ENCODE results near the gene CNGB1. TPM values are rescaled to one million over a fixed set of nuclear protein-coding genes. Genes with fewer than 3 reads are reported as not detected.

Gene CNGB1
- total and polyA plus RNA-seq, 4 donors: under 0.01 TPM; not detected in 2

DNA sequence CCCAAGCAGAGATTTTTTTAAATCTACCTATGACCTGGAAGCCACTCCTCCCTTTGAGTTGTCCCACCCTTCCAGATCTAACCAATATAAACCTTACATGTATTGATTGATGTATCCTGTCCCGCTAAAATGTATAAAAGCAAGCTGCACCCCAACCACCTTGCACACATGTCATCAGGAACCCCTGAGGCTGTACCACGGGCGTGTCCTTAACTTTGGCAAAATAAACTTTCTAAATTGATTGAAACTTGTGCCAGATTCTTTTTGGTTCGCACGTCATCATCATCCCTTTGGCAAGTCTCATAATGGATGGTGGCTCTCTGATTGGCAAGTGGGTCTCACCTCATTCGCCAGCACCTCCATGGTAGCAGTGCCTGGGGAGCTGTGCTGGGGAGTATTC, 60.2 kb downstream of the CNGB1 start:
- H3K27ac ChIP-seq (ENCODE audit: low read depth in 1 of 2, low read length in 2 of 2): no peak overlapping the region
- WGBS: 89% methylated on average over 6 of the region's 6 CpGs
- no peaks in the 10 kb centered on the region for H3K27me3 ChIP-seq (ENCODE audit: control insufficient read depth in 4 of 4, insufficient read depth in 4 of 4, low read length in 3 of 4)
- no peak for DNase-seq (ENCODE audit: low spot score)
- no peaks in the 10 kb centered on the region for H3K36me3 ChIP-seq (ENCODE audit: control insufficient read depth in 4 of 4, insufficient read depth in 3 of 4, low read depth in 1 of 4, low read length in 3 of 4)
- no peak overlapping the region for H3K4me3 ChIP-seq (ENCODE audit: low read depth in 1 of 3, low read length in 3 of 3)
- no peaks in the 10 kb centered on the region for H3K9me3 ChIP-seq (ENCODE audit: control insufficient read depth in 4 of 4, low read length in 3 of 4)
- no peak overlapping the region for H3K9ac ChIP-seq (ENCODE audit: low read depth in 1 of 2, low read length in 2 of 2)
- H3K4me1 ChIP-seq (ENCODE audit: control insufficient read depth in 4 of 4, insufficient read depth in 4 of 4, low read length in 3 of 4): no peaks in the 10 kb centered on the region
- TF ChIP-seq GABPA (IDR thresholded peaks at IDR 0.05 in 1 of 2, conservative IDR thresholded peaks at IDR 0.05 in 1 of 2) (no peak), EGR1 (IDR thresholded peaks at IDR 0.05; ENCODE audit: low read depth in 2 of 2) (no peak), YY1 (IDR thresholded peaks at IDR 0.05) (no peak), RAD21 (IDR thresholded peaks at IDR 0.05) (no peak), HNF4G (IDR thresholded peaks at IDR 0.05) (no peak)

DNA sequence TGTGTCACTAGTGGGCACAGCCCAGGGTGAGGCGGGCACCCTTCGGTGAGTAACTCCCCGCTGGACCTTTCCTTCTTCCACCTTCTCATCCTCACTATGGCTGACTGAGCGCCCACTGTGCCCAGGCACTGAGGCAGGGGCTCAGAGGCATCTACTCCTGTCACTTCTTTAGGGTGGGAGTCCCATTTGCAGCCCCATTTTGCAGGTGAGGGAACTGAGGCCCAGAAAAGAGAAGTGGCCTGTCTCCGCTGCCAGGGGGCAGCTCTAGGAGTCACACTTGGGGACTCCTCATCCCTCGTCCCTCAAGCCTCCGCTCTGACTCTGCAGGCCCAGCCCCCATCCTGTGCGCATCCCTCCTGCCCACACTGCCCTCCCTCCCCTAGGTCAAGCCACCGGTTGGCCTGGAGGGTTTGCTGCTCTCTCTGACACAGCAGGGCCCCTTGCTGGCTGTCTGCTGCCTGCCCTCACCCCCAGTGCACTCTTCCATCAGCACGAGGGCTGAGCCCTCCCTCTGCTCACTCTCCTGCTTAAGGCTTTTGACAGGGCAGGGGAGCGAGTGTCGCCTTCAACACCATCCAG, 62.4 kb downstream of the CNGB1 start:
- no peaks in the 10 kb centered on the region for H3K4me1 ChIP-seq (ENCODE audit: control insufficient read depth in 4 of 4, insufficient read depth in 4 of 4, low read length in 3 of 4)
- no peak overlapping the region for H3K9ac ChIP-seq (ENCODE audit: low read depth in 1 of 2, low read length in 2 of 2)
- no peaks in the 10 kb centered on the region for H3K9me3 ChIP-seq (ENCODE audit: control insufficient read depth in 4 of 4, low read length in 3 of 4)
- no peak for DNase-seq (ENCODE audit: low spot score)
- no peaks in the 10 kb centered on the region for H3K36me3 ChIP-seq (ENCODE audit: control insufficient read depth in 4 of 4, insufficient read depth in 3 of 4, low read depth in 1 of 4, low read length in 3 of 4)
- H3K4me3 ChIP-seq (ENCODE audit: low read depth in 1 of 3, low read length in 3 of 3): no peak overlapping the region
- WGBS: 80% methylated on average over 12 of the region's 12 CpGs
- no peak overlapping the region for H3K27ac ChIP-seq (ENCODE audit: low read depth in 1 of 2, low read length in 2 of 2)
- H3K27me3 ChIP-seq (ENCODE audit: control insufficient read depth in 4 of 4, insufficient read depth in 4 of 4, low read length in 3 of 4): no peaks in the 10 kb centered on the region
- no peak for TF ChIP-seq TAF1 (conservative IDR thresholded peaks at IDR 0.05)
- TF ChIP-seq RXRA (IDR thresholded peaks at IDR 0.05): no peak
- TF ChIP-seq, protein P1, sequence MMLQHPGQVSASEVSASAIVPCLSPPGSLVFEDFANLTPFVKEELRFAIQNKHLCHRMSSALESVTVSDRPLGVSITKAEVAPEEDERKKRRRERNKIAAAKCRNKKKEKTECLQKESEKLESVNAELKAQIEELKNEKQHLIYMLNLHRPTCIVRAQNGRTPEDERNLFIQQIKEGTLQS (IDR thresholded peaks at IDR 0.05): no peak
- TF ChIP-seq GABPA (IDR thresholded peaks at IDR 0.05 in 1 of 2, conservative IDR thresholded peaks at IDR 0.05 in 1 of 2): no peak
- TF ChIP-seq HNF4G (IDR thresholded peaks at IDR 0.05): no peak
- TF ChIP-seq, protein P2, sequence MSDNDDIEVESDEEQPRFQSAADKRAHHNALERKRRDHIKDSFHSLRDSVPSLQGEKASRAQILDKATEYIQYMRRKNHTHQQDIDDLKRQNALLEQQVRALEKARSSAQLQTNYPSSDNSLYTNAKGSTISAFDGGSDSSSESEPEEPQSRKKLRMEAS (IDR thresholded peaks at IDR 0.05): no peak
- TF ChIP-seq, protein P3, sequence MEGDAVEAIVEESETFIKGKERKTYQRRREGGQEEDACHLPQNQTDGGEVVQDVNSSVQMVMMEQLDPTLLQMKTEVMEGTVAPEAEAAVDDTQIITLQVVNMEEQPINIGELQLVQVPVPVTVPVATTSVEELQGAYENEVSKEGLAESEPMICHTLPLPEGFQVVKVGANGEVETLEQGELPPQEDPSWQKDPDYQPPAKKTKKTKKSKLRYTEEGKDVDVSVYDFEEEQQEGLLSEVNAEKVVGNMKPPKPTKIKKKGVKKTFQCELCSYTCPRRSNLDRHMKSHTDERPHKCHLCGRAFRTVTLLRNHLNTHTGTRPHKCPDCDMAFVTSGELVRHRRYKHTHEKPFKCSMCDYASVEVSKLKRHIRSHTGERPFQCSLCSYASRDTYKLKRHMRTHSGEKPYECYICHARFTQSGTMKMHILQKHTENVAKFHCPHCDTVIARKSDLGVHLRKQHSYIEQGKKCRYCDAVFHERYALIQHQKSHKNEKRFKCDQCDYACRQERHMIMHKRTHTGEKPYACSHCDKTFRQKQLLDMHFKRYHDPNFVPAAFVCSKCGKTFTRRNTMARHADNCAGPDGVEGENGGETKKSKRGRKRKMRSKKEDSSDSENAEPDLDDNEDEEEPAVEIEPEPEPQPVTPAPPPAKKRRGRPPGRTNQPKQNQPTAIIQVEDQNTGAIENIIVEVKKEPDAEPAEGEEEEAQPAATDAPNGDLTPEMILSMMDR (IDR thresholded peaks at IDR 0.05; ENCODE audit: low read depth, low read length, missing input control): no peak
- TF ChIP-seq, protein P4, sequence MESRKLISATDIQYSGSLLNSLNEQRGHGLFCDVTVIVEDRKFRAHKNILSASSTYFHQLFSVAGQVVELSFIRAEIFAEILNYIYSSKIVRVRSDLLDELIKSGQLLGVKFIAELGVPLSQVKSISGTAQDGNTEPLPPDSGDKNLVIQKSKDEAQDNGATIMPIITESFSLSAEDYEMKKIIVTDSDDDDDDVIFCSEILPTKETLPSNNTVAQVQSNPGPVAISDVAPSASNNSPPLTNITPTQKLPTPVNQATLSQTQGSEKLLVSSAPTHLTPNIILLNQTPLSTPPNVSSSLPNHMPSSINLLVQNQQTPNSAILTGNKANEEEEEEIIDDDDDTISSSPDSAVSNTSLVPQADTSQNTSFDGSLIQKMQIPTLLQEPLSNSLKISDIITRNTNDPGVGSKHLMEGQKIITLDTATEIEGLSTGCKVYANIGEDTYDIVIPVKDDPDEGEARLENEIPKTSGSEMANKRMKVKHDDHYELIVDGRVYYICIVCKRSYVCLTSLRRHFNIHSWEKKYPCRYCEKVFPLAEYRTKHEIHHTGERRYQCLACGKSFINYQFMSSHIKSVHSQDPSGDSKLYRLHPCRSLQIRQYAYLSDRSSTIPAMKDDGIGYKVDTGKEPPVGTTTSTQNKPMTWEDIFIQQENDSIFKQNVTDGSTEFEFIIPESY (IDR thresholded peaks at IDR 0.05): no peak
- no peak for TF ChIP-seq NR2F2 (IDR thresholded peaks at IDR 0.05)
- no peak for TF ChIP-seq JUND (IDR thresholded peaks at IDR 0.05)
- no peak for TF ChIP-seq SP1 (IDR thresholded peaks at IDR 0.05)
- TF ChIP-seq FOXA2 (IDR thresholded peaks at IDR 0.05): no peak
- no peak for TF ChIP-seq FOXA1 (IDR thresholded peaks at IDR 0.05)
- no peak for TF ChIP-seq YY1 (IDR thresholded peaks at IDR 0.05)
- no peak for TF ChIP-seq EGR1 (IDR thresholded peaks at IDR 0.05; ENCODE audit: low read depth in 2 of 2)
- TF ChIP-seq RAD21 (IDR thresholded peaks at IDR 0.05): no peak
- TF ChIP-seq HNF4A (conservative IDR thresholded peaks at IDR 0.05): no peak
- TF ChIP-seq, protein P5, sequence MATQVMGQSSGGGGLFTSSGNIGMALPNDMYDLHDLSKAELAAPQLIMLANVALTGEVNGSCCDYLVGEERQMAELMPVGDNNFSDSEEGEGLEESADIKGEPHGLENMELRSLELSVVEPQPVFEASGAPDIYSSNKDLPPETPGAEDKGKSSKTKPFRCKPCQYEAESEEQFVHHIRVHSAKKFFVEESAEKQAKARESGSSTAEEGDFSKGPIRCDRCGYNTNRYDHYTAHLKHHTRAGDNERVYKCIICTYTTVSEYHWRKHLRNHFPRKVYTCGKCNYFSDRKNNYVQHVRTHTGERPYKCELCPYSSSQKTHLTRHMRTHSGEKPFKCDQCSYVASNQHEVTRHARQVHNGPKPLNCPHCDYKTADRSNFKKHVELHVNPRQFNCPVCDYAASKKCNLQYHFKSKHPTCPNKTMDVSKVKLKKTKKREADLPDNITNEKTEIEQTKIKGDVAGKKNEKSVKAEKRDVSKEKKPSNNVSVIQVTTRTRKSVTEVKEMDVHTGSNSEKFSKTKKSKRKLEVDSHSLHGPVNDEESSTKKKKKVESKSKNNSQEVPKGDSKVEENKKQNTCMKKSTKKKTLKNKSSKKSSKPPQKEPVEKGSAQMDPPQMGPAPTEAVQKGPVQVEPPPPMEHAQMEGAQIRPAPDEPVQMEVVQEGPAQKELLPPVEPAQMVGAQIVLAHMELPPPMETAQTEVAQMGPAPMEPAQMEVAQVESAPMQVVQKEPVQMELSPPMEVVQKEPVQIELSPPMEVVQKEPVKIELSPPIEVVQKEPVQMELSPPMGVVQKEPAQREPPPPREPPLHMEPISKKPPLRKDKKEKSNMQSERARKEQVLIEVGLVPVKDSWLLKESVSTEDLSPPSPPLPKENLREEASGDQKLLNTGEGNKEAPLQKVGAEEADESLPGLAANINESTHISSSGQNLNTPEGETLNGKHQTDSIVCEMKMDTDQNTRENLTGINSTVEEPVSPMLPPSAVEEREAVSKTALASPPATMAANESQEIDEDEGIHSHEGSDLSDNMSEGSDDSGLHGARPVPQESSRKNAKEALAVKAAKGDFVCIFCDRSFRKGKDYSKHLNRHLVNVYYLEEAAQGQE (IDR thresholded peaks at IDR 0.05): no peak

Measured in liver (tissue), 9 donors.